GM19023 (cell line): Measurements from ENCODE around the gene CDC42EP1.
"Not testable (repeated sequence)": the region's sequence is repeated elsewhere in the genome, so short reads cannot be mapped to it uniquely, and the experiment has no call there.

ENCODE experiments used
- ATAC-seq: cut with Tn5 transposase; IDR thresholded peaks from one replicate; pipeline ENCODE4 v1.9.1; 2021; ENCODE audit warnings: mild to moderate bottlenecking, moderate library complexity; ENCODE audit not compliant: unreplicated experiment

Gene CDC42EP1

DNA sequence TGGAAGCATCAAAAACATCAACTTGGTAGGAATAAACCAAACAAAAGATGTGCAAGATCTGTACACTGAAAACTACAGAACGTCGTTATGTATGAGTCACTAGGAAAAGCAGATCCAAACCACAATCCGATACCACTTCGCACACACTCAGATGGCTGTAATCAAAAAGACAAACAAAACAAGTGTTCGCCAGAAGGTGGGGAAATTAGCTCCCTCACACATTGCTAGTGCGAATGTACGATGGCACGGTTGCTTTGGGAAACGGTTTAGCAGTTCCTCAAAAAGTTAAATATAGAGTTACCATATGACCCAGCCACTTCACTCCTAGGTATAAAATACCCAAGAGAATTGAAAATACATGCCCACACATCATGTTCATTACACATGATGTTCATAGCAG, 26.3 kb upstream of the CDC42EP1 start:
- no peak for ATAC-seq

DNA sequence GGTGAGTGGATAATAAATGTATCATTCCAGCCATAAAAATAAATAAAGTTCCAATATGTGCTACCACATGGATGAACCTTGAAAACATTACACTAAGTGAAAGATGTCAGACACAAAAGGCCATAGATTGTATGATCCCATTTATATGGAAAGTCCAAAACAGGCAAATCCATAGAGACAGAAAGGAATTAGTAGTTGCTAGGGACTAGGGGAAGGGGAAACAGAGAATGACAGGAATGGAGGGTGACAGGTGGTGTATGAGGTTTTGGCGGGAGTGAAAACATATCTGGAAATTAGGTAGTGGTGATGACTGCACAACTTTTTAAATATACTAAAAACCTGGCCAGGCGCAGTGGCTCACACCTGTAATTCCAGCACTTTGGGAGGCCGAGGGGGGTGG, 25.8 kb upstream of the CDC42EP1 start:
- ATAC-seq: no peak

DNA sequence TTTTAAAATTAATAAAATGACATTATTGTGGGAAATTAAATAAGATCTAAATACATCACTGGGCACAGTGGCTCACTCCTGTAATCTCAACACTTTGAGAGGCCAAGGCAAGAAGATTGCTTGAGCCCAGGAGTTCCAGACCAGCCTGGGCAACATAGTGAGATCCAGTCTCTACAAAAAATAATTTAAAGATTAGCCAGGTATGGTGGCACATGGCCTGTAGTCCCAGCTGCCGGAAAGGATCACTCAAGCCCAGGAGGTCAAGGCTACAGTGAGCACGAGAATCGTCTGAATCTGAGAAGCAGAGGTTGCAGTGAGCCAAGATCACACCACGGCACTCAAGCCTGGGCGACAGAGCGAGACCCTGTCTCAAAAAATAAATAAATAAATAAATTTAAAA, 25.1 kb upstream of the CDC42EP1 start:
- no peak for ATAC-seq

DNA sequence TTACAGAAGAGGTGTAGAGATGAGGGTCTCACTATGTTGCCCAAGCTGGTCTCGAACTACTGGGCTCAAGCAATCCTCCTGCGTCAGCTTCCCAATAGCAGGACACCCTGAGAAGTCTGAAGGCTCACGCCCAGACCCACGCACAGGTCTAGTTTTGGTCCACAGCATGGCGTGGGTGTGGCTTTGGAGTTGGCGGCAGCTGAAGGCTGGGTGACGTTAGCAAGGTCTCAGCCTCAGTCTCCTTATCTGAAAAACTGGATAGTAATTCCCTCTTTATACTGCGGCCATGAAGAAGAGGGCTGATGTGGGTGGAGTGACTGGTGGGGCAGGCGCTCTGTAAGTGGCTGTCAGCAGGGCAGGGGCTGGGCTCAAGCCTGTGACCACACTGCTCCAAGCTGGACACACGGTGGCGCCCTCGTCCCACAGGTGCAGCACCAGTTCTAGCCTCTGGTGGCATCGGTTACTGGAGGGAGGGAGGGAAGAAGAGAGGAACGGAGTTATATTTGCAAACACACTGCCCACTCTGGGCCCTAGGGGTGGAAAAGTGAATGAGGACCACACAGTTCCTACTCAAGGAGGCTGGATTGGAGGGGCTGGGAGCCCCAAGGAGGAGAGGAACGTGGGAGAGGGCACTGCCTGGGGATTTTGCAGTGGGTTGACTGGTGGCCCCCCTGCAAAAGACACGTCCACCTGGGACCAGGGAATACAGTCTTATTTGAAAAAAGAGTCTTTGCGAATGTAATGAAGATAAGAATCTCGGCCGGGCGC, 21.5 kb upstream of the CDC42EP1 start:
- peak; percentile 90 for ATAC-seq

DNA sequence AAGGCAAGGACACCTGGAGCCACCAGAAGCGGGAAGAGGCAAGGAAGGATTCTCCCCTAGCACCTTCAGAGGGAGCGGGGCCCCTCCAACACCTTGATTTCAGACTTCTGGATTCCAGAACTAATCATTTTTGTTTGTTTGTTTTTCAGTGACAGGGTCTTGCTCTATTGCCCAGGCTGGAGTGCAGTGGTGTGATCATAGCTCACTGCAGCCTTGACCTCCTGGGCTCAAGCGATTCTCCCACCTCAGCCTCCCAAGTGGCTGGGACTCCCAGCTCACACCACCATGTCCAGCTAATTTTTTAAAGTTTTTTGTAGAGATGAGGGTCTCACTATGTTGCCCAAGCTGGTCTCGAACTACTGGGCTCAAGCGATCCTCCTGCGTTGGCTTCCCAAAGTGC, 20.5 kb upstream of the CDC42EP1 start:
- ATAC-seq: not testable (repeated sequence)

DNA sequence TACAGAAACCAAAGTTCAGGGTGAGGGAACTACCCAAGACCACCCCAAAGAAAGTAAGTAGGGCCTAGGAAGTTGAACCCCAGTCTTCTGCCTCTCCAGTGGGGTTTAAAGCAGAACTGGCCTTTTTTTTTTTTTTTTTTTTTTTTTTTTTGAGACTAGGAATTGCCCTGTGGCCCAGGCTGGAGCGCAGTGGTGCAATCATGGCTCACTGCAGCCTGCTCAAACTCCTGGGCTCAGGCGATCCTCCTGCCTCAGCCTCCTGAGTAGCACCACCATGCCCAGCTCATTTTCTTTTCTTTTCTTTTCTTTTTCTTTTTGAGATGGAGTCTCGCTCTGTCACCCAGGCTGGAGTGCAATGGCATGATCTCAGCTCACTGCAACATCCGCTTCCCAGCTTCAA, 17.9 kb upstream of the CDC42EP1 start:
- ATAC-seq: not testable (repeated sequence)

DNA sequence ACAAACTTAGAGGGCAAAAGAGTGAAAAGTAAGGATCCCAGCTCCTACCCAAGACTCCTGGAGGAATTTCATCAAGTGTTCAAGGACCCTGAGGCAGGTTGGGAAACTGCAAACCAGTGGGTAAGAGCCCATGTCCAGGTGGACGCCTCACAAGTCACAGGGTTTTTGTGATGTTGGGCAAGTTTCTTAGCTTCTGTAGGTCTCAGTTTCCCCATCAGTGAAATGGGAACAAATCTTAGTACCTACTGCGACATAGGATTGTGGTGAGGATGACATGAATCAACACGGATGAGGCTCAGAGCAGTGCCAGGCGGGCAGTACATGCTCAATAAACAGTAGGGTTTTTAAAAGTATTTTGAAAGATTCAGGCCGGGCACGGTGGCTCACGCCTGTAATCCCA, 17.3 kb upstream of the CDC42EP1 start:
- ATAC-seq: no peak

DNA sequence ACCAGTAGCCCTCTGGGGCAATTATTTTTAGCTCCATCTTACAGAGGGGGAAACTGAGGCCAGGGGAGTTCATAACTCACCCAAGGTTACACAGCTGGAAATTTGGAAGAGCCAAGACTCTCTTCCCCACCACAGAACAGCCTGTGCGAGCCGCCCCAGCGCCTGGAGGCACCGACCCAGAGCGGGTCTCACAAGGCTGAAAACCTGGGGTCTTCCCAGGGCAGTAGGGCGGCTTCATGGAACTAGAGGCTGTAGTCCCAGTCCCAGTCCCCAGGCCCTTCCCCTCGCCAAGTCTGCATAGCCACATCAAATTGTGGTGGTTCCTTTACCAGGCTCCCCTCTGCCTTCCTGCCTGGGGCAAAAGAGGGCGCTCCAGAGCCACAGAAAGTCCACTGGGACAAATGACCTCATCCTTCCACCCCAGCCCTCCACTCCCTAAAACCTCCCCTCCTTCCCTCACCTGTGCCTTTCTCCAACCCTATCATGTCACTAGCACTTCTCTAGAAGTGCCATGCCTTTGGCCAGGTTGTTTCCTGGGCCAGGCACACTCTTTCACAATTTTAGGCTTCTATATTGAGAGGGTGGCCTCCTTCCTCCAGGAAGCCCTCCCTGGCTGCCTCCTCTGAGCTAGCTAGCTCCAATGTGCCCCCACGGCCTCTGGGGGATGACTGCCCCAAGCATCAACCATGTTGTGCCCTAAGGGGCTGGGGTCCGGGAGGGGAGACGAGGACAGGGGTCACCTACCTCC, 15.2 kb upstream of the CDC42EP1 start:
- ATAC-seq: no peak

DNA sequence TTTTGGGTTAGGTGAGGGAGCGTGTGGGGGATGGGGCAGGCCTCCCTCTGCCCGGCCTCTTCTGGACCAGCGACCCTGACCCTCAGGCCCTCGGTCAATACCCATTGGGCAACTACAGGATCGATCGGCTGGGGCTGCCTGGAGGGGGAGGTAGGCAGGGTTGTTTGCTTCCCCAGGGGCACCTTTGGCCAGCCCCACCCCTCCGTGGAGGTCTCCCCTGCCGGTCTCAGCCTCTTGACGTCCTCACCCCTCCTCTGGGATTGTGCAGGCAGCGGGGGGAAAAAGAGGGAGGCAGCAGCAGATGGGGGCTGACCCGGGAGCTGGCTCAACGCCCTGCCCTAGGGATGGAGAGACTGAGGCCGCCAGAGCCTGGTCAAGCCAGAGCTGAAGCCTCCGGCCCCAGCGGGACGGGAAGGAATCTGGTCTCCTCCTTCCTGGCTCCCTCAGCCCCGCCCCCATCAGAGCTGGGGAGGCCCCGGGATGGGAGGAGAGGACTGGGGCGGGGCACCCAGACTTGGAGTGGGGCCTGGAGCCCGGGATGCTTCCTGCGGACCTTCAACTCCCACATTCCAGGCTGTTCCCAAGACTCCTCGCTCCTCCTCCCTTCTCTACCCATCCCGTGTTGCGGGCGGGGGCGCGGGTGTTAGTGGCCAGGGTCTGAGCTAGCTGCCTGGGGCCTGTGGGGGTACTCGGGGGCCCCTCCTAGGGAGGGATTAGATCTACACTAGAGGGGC, 14.4 kb upstream of the CDC42EP1 start:
- no peak for ATAC-seq

DNA sequence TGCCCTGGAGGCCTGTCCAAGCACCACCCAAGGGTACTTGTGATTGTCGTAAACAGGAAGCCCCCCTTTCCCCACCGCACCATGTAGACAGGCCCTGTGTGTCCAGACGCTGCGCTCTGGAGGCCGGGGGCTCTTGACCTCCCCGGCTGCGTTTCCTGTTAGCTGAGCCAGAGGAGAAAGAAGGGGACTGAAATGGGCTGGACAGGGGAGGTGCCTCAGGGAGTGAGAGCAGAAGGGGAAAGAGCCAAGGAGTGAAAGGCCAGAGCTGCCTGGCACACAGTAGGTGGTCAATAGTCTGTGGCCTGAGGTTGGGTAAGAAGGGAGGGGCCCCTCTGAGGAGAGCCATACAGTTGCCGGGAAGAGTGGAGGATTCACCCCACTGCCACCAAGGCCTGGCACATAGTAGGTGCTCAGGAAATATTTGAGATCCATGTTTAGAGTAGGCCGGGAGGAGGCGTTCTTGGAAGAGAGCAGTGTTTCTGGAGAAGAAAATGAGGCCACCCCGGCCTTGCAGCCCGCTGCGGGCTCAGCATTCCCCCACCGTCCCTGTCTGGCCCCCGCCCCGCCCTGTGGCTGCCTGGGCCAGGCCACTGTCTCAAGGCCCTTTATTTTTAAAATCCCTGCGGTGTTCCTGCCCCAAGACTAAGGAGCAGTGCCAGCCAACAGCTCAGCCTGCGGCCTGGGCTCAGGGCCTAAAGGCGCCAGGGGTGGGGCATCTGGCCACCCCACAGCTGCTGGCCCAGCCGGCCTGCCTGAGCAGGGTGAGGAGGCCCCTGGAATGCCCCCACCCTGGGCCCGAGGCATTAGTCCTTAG, 13.6 kb upstream of the CDC42EP1 start:
- ATAC-seq: no peak

DNA sequence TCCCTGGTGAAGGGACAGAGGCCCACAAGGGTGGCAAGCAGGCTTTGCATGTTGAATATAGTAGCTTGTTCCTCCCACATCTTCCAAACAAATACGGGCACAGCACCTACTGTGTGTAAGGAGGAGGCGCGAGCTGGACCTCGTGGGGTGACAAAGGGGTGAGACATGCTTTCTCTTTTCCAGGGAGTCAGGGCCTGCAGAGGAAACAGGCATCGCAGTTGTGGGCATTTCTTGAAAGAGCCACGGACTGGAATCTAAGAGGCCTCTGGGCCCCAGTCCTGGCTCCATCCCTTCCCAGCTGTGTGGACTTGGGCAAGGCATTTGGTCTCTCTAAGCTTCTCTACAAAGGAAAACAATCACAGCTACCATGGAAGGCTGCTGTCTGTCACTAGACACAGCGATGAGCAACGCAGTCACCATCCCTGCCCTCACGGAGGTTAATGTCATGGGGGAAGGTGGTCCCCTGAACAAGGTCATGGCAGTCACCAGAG, 13.0 kb upstream of the CDC42EP1 start:
- no peak for ATAC-seq

DNA sequence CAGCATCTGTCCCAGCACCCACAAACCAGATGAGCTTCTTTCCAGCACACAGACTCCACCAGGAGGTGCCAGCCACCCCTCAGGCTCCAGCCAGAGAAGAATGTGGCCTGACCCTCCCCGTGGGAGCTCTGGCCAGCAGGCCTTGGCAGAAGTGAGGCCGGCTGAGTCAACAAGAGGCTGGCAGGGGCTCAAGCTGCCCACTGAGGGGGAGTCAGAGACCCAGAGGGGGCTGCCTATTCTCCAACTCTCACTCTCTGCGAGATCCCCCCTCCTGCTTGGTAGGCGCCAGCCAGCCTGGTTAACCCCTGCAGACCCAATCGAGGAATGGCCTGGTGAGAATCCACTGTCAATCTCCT, 10.6 kb upstream of the CDC42EP1 start:
- no peak for ATAC-seq

DNA sequence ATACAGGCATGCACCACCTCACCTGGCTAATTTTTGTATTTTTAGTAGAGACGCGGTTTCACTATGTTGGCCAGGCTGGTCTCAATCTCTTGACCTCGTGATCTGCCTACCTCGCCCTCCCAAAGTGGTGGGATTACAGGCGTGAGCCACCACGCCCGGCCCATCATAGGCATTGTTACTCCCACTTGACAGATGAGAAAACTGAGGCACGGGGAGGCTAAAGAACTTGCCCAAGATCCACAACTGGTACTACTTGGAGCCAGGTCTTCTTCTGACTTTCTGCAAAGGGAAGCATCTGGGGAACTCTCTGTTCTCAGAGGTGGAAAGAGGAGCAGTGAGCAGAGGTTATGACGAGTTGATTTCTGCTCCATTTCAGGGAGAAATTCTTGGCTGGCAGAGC, 9.4 kb upstream of the CDC42EP1 start:
- not testable (repeated sequence) for ATAC-seq

DNA sequence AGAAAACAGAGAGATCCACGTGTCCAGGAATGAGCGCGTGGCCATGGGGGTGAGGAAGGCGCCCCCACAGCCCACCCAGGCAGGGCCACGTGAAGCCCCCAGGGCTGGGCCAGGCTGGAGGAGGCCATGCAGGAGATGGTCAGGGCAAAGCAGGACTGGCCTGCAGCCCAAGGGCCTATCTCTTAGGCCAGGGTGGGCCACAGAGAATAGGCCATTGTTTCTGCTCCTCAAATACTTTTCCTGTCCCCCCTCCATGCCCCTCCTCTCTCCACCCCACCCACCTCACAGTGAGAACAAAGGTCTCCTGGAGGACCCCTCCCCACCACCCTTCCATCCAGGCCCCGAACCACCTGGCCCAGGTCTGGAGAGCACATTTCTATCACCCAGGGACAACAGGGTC, 8.3 kb upstream of the CDC42EP1 start:
- ATAC-seq: no peak

DNA sequence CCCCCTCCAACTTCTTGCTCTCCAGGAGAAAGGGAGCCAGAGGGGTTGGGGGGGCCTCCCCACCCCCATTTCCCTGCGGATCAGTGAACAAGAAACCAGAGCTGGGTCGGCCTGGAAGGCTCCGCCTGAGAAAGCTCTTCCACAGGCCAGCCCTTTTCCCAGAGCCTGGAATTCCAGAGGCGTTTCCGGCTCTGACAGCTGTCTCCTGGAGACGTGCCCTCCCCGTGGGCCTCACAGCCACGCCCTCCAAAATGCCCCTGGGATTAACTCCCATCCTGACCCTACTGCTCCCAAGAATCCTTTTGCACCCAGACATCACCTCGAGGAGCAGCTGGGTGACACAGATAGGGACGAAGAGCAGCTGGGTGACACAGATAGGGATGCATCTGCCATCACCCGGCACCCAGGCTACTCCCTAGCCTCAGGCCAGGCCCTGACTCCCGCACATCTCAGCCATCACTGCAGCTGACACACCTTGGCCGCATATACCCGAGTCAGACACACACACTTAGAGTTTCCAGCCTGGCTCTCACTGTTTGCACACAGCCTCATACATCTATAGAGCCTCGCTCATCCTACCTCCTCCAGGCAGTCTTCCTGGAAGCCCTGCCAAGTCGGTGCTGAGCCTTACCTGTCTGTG, 7.6 kb upstream of the CDC42EP1 start:
- ATAC-seq: no peak

DNA sequence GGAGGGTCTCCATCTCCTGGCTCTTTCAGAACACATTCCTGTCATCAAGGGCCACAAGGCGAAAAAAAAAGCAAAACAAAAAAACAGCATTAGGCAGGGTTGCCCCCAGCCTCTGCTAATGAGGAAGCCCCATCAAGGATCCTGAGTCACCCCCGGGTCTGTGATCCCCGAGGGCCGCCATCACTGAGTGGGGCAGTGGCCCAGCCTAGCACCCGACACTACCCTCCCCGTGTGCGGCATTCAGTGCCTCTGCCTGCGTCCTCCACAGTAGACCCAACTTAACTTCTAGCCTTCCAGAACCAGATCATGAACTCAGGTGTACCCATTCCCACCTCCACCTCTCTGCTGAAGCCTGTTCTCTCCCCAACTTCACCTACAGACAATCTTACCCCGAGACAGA, 6.6 kb upstream of the CDC42EP1 start:
- ATAC-seq: no peak

DNA sequence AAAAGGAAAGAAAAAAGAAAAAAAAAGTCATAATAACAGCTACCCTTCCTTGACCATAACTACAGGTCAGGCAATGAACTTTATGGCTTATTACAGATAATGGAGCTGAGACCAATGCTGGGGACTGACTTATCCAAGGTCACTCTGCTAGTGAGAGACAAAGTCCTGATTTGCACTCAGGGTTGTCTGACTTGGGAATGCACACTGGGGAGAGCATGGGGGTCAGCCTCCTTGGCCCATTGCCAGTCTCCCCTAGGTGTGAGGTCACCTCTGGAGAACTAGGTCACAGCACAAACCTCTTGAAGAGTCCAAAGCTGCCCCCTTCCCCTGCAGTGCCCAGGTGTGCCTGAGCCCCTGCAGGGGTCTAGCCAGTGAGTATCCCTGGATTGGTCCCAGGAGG, 5.3 kb upstream of the CDC42EP1 start:
- no peak for ATAC-seq

DNA sequence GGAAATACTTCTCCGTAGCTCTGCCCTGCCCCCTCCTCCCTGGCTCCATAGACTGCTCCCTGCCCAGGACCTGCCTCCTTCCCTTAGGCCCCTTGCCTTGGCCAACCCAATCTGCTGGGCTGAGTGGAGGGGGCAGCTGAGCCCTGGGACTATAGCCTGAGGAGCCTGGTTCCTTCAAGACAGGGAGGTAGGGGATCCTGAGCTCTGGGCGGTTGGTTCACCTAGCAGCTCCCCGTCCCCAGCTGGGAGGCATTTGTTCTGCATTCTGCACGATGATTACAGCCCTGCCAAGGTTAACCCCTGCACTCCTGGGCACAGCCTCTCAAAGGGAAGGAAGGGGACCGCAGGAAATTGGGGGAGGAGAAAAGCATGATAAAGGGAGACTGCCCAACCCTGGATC, 3.6 kb upstream of the CDC42EP1 start:
- no peak for ATAC-seq

DNA sequence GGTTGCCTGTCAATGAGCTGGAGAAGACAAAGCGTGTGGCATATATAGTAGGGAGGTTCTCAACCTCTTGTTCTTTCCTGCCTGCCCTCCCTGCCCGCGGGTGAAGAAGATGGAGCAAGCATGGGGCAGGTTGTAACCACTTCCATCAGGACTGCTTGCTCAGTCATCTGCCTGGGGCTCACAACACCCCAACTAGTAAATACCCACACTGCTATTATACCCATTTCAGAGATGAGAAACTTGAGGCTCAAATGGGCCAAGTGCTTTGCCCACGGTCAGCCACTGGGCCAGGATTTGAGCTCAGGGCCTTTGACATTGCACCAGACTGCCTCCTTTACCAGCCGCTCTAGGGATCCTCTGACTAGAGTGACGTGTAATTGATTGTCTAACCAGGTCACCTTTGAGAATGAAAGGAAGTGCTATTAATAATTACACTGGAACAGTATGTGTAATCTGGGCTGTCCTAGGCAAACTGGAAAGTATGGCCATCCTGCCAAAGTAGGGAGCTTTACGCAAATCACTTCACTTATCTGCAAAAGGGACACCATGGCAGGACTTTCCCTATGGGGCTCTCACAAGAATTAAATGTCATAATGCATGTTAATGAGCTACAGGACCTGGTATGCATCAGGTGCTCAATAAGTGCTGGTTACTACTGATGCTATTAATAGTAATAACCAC, 2.8 kb upstream of the CDC42EP1 start:
- ATAC-seq: no peak

DNA sequence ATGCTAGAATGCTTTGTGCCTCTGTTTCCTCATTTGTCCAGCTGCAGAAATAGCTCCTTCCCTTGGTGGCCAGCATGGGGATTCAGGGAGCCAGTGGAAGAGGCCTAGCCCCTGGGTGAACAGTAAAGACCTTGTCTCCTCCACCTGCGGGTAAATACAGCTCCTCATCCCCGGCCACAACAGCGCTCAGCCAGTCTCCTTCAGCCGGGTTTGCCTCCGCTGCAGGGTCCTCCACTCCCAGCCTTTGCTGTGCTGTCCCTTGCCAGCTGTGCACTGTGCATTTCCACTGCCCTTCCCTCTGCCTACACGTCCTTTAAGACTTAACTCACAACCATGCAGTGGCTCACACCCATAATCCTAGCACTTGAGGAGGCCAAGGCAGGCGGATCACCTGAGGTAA, 1.5 kb upstream of the CDC42EP1 start:
- no peak for ATAC-seq
